ENCODE results near the gene GALNT12. TPM values are rescaled to one million over a fixed set of nuclear protein-coding genes. Genes with fewer than 3 reads are reported as not detected.

GALNT12 gene
- total and polyA plus RNA-seq, 4 donors, result 0.16 to 1.4 (median 0.25) TPM; not detected in 1

DNA sequence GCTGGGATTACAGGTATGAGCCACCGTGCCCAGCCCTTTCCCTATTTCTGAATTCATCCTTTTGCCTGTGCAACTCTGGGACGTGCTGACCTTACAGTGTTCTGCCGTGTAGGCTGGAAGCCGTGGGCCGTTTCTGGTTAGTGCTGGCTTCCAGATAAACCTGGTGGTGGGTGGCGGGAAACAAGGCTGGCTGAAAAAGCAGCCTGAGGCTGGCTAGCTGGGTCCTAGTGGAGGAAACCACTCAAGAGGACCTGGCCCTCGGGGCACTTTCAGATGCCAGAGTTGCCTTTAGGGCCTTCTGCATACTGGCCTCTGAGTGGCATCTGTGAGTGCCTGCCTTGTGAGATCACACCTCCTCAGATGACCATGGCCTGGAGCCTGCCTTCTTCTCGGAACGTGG, 26.9 kb downstream of the GALNT12 start (continued):
- TF ChIP-seq, protein P1, sequence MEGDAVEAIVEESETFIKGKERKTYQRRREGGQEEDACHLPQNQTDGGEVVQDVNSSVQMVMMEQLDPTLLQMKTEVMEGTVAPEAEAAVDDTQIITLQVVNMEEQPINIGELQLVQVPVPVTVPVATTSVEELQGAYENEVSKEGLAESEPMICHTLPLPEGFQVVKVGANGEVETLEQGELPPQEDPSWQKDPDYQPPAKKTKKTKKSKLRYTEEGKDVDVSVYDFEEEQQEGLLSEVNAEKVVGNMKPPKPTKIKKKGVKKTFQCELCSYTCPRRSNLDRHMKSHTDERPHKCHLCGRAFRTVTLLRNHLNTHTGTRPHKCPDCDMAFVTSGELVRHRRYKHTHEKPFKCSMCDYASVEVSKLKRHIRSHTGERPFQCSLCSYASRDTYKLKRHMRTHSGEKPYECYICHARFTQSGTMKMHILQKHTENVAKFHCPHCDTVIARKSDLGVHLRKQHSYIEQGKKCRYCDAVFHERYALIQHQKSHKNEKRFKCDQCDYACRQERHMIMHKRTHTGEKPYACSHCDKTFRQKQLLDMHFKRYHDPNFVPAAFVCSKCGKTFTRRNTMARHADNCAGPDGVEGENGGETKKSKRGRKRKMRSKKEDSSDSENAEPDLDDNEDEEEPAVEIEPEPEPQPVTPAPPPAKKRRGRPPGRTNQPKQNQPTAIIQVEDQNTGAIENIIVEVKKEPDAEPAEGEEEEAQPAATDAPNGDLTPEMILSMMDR (IDR thresholded peaks at IDR 0.05; ENCODE audit: low read depth, low read length, missing input control), result no peak

DNA sequence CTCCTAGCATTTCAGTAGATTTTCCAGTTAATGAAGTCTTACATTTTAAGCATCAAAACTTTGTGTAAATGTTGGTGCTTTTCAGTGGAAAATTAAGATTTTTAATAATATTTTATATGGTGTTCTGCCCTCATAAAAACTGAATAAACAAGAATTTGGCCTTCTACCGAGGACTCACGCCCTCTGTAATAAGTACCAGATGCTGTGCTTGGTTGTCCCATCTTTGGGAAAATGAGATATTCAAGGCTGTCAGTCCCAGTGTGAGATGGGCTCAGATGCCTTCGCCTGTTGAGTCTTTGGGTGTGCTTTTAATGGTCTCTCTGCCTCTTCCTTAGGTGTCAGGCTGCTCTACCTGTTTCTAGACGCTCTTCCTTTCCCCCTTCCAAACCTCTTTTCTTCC, 28.7 kb downstream of the GALNT12 start:
- H3K27me3 ChIP-seq (ENCODE audit: control insufficient read depth in 4 of 4, insufficient read depth in 4 of 4, low read length in 3 of 4), result no peaks in the 10 kb centered on the region
- no peaks in the 10 kb centered on the region for H3K36me3 ChIP-seq (ENCODE audit: control insufficient read depth in 4 of 4, insufficient read depth in 3 of 4, low read depth in 1 of 4, low read length in 3 of 4)
- no peaks in the 10 kb centered on the region for H3K9me3 ChIP-seq (ENCODE audit: control insufficient read depth in 4 of 4, low read length in 3 of 4)
- H3K4me1 ChIP-seq (ENCODE audit: control insufficient read depth in 4 of 4, insufficient read depth in 4 of 4, low read length in 3 of 4), result no peaks in the 10 kb centered on the region
- H3K4me3 ChIP-seq (ENCODE audit: low read depth in 1 of 3, low read length in 3 of 3), result no peak overlapping the region
- no peak for TF ChIP-seq FOXA2 (IDR thresholded peaks at IDR 0.05)
- TF ChIP-seq YY1 (IDR thresholded peaks at IDR 0.05), result no peak
- TF ChIP-seq, protein P2, sequence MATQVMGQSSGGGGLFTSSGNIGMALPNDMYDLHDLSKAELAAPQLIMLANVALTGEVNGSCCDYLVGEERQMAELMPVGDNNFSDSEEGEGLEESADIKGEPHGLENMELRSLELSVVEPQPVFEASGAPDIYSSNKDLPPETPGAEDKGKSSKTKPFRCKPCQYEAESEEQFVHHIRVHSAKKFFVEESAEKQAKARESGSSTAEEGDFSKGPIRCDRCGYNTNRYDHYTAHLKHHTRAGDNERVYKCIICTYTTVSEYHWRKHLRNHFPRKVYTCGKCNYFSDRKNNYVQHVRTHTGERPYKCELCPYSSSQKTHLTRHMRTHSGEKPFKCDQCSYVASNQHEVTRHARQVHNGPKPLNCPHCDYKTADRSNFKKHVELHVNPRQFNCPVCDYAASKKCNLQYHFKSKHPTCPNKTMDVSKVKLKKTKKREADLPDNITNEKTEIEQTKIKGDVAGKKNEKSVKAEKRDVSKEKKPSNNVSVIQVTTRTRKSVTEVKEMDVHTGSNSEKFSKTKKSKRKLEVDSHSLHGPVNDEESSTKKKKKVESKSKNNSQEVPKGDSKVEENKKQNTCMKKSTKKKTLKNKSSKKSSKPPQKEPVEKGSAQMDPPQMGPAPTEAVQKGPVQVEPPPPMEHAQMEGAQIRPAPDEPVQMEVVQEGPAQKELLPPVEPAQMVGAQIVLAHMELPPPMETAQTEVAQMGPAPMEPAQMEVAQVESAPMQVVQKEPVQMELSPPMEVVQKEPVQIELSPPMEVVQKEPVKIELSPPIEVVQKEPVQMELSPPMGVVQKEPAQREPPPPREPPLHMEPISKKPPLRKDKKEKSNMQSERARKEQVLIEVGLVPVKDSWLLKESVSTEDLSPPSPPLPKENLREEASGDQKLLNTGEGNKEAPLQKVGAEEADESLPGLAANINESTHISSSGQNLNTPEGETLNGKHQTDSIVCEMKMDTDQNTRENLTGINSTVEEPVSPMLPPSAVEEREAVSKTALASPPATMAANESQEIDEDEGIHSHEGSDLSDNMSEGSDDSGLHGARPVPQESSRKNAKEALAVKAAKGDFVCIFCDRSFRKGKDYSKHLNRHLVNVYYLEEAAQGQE (IDR thresholded peaks at IDR 0.05), result no peak
- TF ChIP-seq, protein P3, sequence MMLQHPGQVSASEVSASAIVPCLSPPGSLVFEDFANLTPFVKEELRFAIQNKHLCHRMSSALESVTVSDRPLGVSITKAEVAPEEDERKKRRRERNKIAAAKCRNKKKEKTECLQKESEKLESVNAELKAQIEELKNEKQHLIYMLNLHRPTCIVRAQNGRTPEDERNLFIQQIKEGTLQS (IDR thresholded peaks at IDR 0.05), result no peak
- no peak for TF ChIP-seq JUND (IDR thresholded peaks at IDR 0.05)
- TF ChIP-seq SP1 (IDR thresholded peaks at IDR 0.05), result no peak
- TF ChIP-seq FOXA1 (IDR thresholded peaks at IDR 0.05), result no peak
- TF ChIP-seq EGR1 (IDR thresholded peaks at IDR 0.05; ENCODE audit: low read depth in 2 of 2), result no peak
- no peak for TF ChIP-seq RAD21 (IDR thresholded peaks at IDR 0.05)
- TF ChIP-seq, protein P1 (IDR thresholded peaks at IDR 0.05; ENCODE audit: low read depth, low read length, missing input control), result no peak
- no peak for TF ChIP-seq TAF1 (conservative IDR thresholded peaks at IDR 0.05)
- TF ChIP-seq NR2F2 (IDR thresholded peaks at IDR 0.05), result no peak
- 88% methylated on average over 4 of the region's 4 CpGs for WGBS
- DNase-seq (ENCODE audit: low spot score), result no peak
- no peak overlapping the region for H3K27ac ChIP-seq (ENCODE audit: low read depth in 1 of 2, low read length in 2 of 2)
- no peak overlapping the region for H3K9ac ChIP-seq (ENCODE audit: low read depth in 1 of 2, low read length in 2 of 2)

DNA sequence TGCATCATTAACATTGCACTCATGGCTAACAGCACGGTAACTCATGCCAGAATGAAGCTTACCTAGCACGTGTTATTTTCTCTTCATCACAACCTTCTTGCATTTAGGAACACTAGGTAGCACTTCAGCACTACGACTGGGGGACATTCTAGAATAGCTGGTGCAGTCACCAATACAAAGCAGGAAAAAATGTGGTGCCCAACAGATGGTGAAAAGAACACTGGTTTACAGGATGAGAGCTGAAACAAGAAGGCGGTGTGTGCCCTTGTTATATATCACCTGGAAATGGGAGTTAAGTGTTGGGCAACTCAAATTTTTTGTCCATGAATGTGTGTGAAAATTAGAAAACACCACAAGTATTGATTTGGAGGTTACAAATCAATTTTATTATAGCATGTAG, 30.0 kb downstream of the GALNT12 start:
- H3K27ac ChIP-seq (ENCODE audit: low read depth in 1 of 2, low read length in 2 of 2), result no peak overlapping the region
- TF ChIP-seq NR2F2 (IDR thresholded peaks at IDR 0.05) (no peak), YY1 (IDR thresholded peaks at IDR 0.05) (no peak), RXRA (IDR thresholded peaks at IDR 0.05) (no peak)
- TF ChIP-seq, protein P1 (IDR thresholded peaks at IDR 0.05; ENCODE audit: low read depth, low read length, missing input control), result no peak
- H3K27me3 ChIP-seq (ENCODE audit: control insufficient read depth in 4 of 4, insufficient read depth in 4 of 4, low read length in 3 of 4), result no peaks in the 10 kb centered on the region
- DNase-seq (ENCODE audit: low spot score), result no peak
- no peaks in the 10 kb centered on the region for H3K4me1 ChIP-seq (ENCODE audit: control insufficient read depth in 4 of 4, insufficient read depth in 4 of 4, low read length in 3 of 4)
- no peak overlapping the region for H3K9ac ChIP-seq (ENCODE audit: low read depth in 1 of 2, low read length in 2 of 2)
- H3K4me3 ChIP-seq (ENCODE audit: low read depth in 1 of 3, low read length in 3 of 3), result no peak overlapping the region
- H3K9me3 ChIP-seq (ENCODE audit: control insufficient read depth in 4 of 4, low read length in 3 of 4), result no peaks in the 10 kb centered on the region
- H3K36me3 ChIP-seq (ENCODE audit: control insufficient read depth in 4 of 4, insufficient read depth in 3 of 4, low read depth in 1 of 4, low read length in 3 of 4), result no peaks in the 10 kb centered on the region
- 95% methylated on average over 4 of the region's 4 CpGs for WGBS
